WERI-Rb-1 (cell line): ENCODE results near the gene BSND.
A peak's percentile ranks its signal among the peaks of the same experiment; 100 is the strongest.

Source experiments
- DNase-seq: peaks from one replicate; pipeline ENCODE4 v3.0.0-alpha.2; 2020
- H3K27ac ChIP-seq: fragments of 250-450 bp; sonication (Bioruptor Pico); 2 replicates; pipeline ENCODE4 v1.5.1; 2020; ENCODE audit warnings: mild to moderate bottlenecking, moderate library complexity
- H3K27me3 ChIP-seq: fragments of 250-450 bp; sonication (Bioruptor Pico); 2 replicates; pipeline ENCODE4 v1.5.1; 2021; ENCODE audit warnings: mild to moderate bottlenecking, low read depth, moderate library complexity; ENCODE audit not compliant: insufficient read depth, severe bottlenecking
- H3K36me3 ChIP-seq: fragments of 250-450 bp; sonication (Bioruptor Pico); 2 replicates; pipeline ENCODE4 v1.5.1; 2020; ENCODE audit warnings: mild to moderate bottlenecking, moderate library complexity
- H3K4me3 ChIP-seq: 2 replicates; pipeline ENCODE4 v1.5.1; 2011; ENCODE audit warnings: low read depth, mild to moderate bottlenecking, control low read depth, low read length
- H3K9me3 ChIP-seq: fragments of 250-450 bp; sonication (Bioruptor Pico); 2 replicates; pipeline ENCODE4 v1.5.1; 2021; ENCODE audit warnings: mild to moderate bottlenecking, moderate library complexity; ENCODE audit not compliant: severe bottlenecking
- CTCF ChIP-seq: IDR thresholded peaks from 2 replicates; pipeline ENCODE4 v1.5.1; 2011; ENCODE audit warnings: low read depth, mild to moderate bottlenecking, control low read depth, inconsistent platforms, low read length

Gene BSND

GRCh38 chr1:54998677-54999076 is at the start of gene BSND:
Gene BSND (plus strand): TSS chr1:54998933. CDS start chr1:54999187, 254 bp downstream.
- Histone ChIP-seq H3K27ac (no peak within 1 kb of the TSS), H3K9me3 (no peaks in the 10 kb centered on the region), H3K4me3 (no peak within 1 kb of the TSS), H3K36me3 (no peaks in the 10 kb centered on the region), H3K27me3 (peaks cover 3% of the 10 kb centered on the region)
- DNase-seq: no peak
- TF ChIP-seq CTCF: no peak

GRCh38 chr1:54949053-54949452 is 49.7 kb upstream of the BSND start:
- Histone ChIP-seq H3K4me3 (no peak overlapping the region), H3K27me3 (no peaks in the 10 kb centered on the region), H3K36me3 (no peaks in the 10 kb centered on the region), H3K27ac (no peak overlapping the region), H3K9me3 (no peaks in the 10 kb centered on the region)
- TF ChIP-seq CTCF: no peak
- no peak for DNase-seq

- DNase-seq: no peak
- no peaks in the 10 kb centered on the region for H3K36me3 ChIP-seq
- H3K27ac ChIP-seq: no peak overlapping the region; the same call in 1 of the 2 replicates
- peak overlapping the region; percentile 41; the same call in 1 of the 2 replicates for H3K4me3 ChIP-seq
- peaks cover 4% of the 10 kb centered on the region for H3K9me3 ChIP-seq
- H3K27me3 ChIP-seq: no peaks in the 10 kb centered on the region
- no peak for TF ChIP-seq CTCF
Measured at GRCh38 chr1:54950006-54950368, 48.7 kb upstream of the BSND start.

- Histone ChIP-seq H3K27ac (peak overlapping the region; percentile 54), H3K27me3 (no peaks in the 10 kb centered on the region), H3K36me3 (no peaks in the 10 kb centered on the region), H3K4me3 (peak overlapping the region; percentile 41), H3K9me3 (peaks cover 4% of the 10 kb centered on the region)
- peak; percentile 71 for TF ChIP-seq CTCF
- DNase-seq: peak; percentile 63
Measured at GRCh38 chr1:54950369-54951163, 48.2 kb upstream of the BSND start.

- Histone ChIP-seq H3K27ac (no peak overlapping the region), H3K36me3 (no peaks in the 10 kb centered on the region), H3K27me3 (no peaks in the 10 kb centered on the region), H3K9me3 (peaks cover 4% of the 10 kb centered on the region), H3K4me3 (no peak overlapping the region)
- no peak for DNase-seq
- no peak for TF ChIP-seq CTCF
Measured at GRCh38 chr1:54951810-54952226, 46.9 kb upstream of the BSND start.
